BLaER1 treated with 17β-estradiol and CSF1 and Interleukin-3, amounts not matched to agents 10 nM and 100 nM (cell line): ENCODE results near the gene MAP10.

Experiments
- H3K27ac ChIP-seq, 11 experiments: shearing (Covaris generic); formaldehyde crosslinking; 2 replicates each; pipeline ENCODE4 v1.8.1; 2022
- H3K27me3 ChIP-seq, 11 experiments: shearing (Covaris generic); formaldehyde crosslinking; 2 replicates each; pipeline ENCODE4 v1.8.1; 2022
- H3K36me3 ChIP-seq, 11 experiments: shearing (Covaris generic); formaldehyde crosslinking; 2 replicates each; pipeline ENCODE4 v1.8.1; 2022
- H3K4me1 ChIP-seq, 10 experiments: shearing (Covaris generic); formaldehyde crosslinking; 2 replicates each; pipeline ENCODE4 v1.8.1; 2022
- H3K4me2 ChIP-seq, 11 experiments: shearing (Covaris generic); formaldehyde crosslinking; 2 replicates each; pipeline ENCODE4 v1.8.1; 2022
- H3K4me3 ChIP-seq, 10 experiments: shearing (Covaris generic); formaldehyde crosslinking; 2 replicates each; pipeline ENCODE4 v1.8.1; 2022
- H3K9ac ChIP-seq, 11 experiments: shearing (Covaris generic); formaldehyde crosslinking; 2 replicates each; pipeline ENCODE4 v1.8.1; 2022
- H3K9me3 ChIP-seq, 11 experiments: shearing (Covaris generic); formaldehyde crosslinking; replicated peaks in 1 of 11; 2 replicates each; pipeline ENCODE4 v1.8.1; 2022
- H4K20me1 ChIP-seq, 11 experiments: shearing (Covaris generic); formaldehyde crosslinking; 2 replicates each; pipeline ENCODE4 v1.8.1; 2022
- Cebpa-rat ChIP-seq, 11 experiments: shearing (Covaris generic); IDR thresholded peaks; 2 replicates each; pipeline ENCODE4 v1.8.1; 2022

Gene MAP10

DNA sequence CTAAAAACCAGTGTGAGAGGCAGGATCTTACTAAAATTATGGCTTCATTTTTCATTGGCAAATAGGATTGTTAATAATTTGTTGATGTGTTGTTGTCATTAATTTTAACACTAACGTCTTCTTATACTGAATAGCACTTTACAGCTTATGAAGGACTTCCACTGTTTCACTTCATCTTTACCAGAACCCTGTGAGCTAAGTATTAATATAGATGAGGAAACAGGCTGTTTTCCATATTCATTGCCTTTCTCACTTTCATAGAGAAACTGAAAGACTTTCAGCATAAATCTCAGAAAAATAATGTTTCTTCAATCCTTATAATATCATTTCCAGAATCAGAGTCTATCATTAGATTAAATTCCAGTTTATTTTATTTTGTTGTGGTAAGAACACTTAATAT lies 8.5 kb downstream of the MAP10 start:
- Histone ChIP-seq H3K27ac (no peak overlapping the region), H3K4me2 (no peak overlapping the region), H3K9ac (no peak overlapping the region), H3K9me3 (no peaks in the 10 kb centered on the region), H3K27me3 (no peaks in the 10 kb centered on the region), H3K4me3 (no peak overlapping the region), H4K20me1 (no peaks in the 10 kb centered on the region), H3K36me3 (no peaks in the 10 kb centered on the region), H3K4me1 (peaks cover 0 to 21% (median 9%) of the 10 kb centered on the region in 10 experiments; a peak in 9 of 20 replicates)
- no peak for TF ChIP-seq Cebpa-rat (IDR thresholded peaks at IDR 0.05)

DNA sequence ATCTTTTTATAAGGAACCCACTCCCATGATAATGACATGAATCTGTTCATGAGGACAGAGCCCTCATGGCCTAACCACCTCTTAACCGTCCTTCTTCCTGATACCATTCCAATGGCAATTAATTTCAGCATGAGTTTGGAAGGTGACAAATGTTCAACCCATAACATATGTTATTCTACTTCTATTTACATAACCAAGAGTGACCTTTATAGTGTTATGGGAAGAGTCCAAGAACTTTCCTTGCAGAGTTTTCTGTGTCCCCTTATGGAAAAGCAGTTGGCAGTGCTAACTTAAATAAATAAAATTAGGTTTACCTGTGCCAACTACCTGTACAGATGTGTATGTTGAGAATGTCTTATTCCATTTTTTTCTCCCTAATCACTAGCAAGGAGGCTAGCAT lies 11.1 kb downstream of the MAP10 start:
- H3K27ac ChIP-seq = no peak overlapping the region
- no peak overlapping the region for H3K4me3 ChIP-seq
- no peak overlapping the region for H3K4me2 ChIP-seq
- no peaks in the 10 kb centered on the region for H3K27me3 ChIP-seq
- no peaks in the 10 kb centered on the region for H3K9me3 ChIP-seq
- no peak for TF ChIP-seq Cebpa-rat (IDR thresholded peaks at IDR 0.05)
- H3K36me3 ChIP-seq = no peaks in the 10 kb centered on the region
- H3K9ac ChIP-seq = no peak overlapping the region
- H3K4me1 ChIP-seq = peaks cover 0 to 9% (median 0%) of the 10 kb centered on the region in 10 experiments; a peak in 1 of 20 replicates
- no peaks in the 10 kb centered on the region for H4K20me1 ChIP-seq

DNA sequence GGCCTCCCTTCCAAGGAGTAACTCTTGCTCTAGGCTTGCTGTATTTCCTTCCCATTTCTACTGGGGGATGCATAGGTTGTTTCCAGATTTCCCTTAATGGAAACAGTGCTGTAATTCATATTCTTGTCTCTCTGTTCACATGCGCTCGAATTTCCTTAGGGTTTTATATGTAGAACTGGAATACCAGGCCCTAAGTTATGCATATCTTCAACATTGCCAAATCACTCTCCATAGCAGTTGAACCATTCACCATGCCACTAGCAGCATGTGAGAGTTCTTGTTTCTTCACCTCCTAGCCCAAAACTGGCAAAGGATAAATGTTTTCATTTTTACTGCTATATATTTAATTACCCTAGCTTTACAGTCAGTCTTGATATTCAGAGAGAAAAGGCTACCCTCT lies 12.8 kb downstream of the MAP10 start:
- H3K4me1 ChIP-seq = peaks cover 0 to 9% (median 0%) of the 10 kb centered on the region in 10 experiments; a peak in 1 of 20 replicates
- H3K9me3 ChIP-seq = 0 out of 22 replicates have a peak, but pooled peaks cover 0 to under 1% (median 0%) of the 10 kb centered on the region in 11 experiments
- H3K36me3 ChIP-seq = no peaks in the 10 kb centered on the region
- no peaks in the 10 kb centered on the region for H4K20me1 ChIP-seq
- H3K9ac ChIP-seq = no peak overlapping the region
- TF ChIP-seq Cebpa-rat (IDR thresholded peaks at IDR 0.05) = no peak
- no peak overlapping the region for H3K4me3 ChIP-seq
- no peak overlapping the region for H3K27ac ChIP-seq
- H3K27me3 ChIP-seq = no peaks in the 10 kb centered on the region
- no peak overlapping the region for H3K4me2 ChIP-seq

DNA sequence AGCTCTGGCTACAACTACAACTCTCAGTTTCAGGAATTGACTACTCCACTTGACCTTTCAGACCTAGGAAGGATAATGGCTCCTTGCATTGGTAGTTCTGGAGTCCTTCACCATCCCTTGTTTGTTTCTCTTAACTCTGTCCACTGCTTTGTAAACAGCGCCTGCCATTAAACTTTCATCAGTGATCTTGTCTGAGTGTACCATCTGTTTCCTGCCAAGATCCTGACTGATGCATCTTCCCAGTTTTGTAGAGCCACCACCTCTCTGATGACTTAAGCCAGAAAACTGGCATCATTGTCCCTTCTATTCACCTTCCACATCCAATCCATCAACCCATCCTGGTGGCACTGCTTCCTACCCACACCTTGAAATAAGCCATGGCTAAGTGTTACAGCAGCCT lies 15.2 kb downstream of the MAP10 start:
- Histone ChIP-seq H3K36me3 (no peaks in the 10 kb centered on the region), H3K27ac (no peak overlapping the region), H3K9me3 (peaks cover 0 to 5% (median 0%) of the 10 kb centered on the region in 11 experiments; a peak in 1 of 22 replicates), H3K9ac (no peak overlapping the region), H3K4me2 (no peak overlapping the region), H4K20me1 (no peaks in the 10 kb centered on the region), H3K4me3 (no peak overlapping the region), H3K27me3 (no peaks in the 10 kb centered on the region), H3K4me1 (no peaks in the 10 kb centered on the region)
- no peak for TF ChIP-seq Cebpa-rat (IDR thresholded peaks at IDR 0.05)

DNA sequence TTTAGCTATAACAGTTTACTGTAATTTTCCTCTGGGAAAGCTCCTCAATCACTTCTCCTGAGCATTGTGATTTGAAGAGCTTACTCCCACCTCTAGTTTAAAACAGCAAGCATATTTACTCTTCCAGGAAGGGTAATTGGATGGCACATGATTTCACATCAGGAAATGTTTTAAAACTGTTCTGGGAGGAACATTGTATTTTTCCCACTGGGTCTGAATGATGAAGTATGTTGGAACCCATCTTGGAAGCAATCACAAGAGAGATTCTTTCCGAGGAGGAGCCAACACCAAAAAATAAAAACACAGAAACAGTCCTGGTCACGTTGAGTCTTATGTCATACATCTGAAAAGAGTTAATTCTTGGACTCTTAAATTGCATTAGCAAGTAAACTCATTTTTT lies 17.3 kb downstream of the MAP10 start:
- Histone ChIP-seq H3K27me3 (no peaks in the 10 kb centered on the region), H3K4me3 (no peak overlapping the region), H3K4me2 (no peak overlapping the region), H3K9me3 (peaks cover 0 to 9% (median 0%) of the 10 kb centered on the region in 11 experiments; a peak in 2 of 22 replicates), H4K20me1 (no peaks in the 10 kb centered on the region), H3K9ac (no peak overlapping the region), H3K4me1 (no peaks in the 10 kb centered on the region), H3K36me3 (no peaks in the 10 kb centered on the region), H3K27ac (no peak overlapping the region)
- TF ChIP-seq Cebpa-rat (IDR thresholded peaks at IDR 0.05) = no peak

DNA sequence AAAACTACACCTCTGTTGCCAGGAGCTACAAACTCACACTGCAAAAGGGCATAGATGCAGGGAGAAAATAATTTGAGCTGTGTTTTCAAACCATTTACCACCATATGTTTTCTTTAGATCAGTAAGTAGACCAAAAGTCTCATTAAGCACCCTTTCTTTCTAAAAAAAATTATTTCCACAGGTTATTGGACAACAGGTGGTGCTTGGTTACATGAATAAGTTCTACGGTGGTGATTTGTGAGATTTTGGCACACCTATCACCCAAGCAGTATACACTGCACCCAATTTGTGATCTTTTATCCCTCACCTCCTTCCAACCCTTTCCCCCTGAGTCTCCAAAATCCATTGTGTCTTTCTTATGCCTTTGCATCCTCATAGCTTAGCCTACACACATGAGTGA lies 21.1 kb downstream of the MAP10 start:
- Histone ChIP-seq H3K9me3 (peaks cover 0 to 12% (median 4%) of the 10 kb centered on the region in 11 experiments; a peak in 3 of 22 replicates), H3K27me3 (no peaks in the 10 kb centered on the region), H3K4me3 (no peak overlapping the region), H3K4me1 (no peaks in the 10 kb centered on the region), H4K20me1 (no peaks in the 10 kb centered on the region), H3K9ac (no peak overlapping the region), H3K27ac (no peak overlapping the region), H3K4me2 (no peak overlapping the region), H3K36me3 (no peaks in the 10 kb centered on the region)
- TF ChIP-seq Cebpa-rat (IDR thresholded peaks at IDR 0.05) = no peak

DNA sequence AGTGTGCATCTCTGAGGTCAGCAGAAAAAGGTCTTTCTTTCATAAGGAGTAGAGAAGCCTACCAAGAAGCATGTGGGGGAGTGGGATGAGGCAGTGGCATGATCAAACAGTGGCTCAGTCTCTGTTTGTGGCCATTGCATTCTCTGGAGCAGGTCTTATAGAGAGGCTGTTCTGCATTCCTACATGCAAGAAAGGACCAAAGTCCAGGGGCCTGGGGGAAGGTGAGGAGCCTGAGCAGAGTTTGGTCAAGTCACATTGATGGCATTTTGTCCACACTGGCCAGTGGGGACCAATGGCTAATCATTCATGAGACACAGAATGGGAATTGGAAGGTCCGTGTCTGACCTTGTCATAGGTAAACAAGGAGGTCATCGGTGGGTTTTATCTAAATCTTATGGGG lies 25.4 kb downstream of the MAP10 start:
- no peaks in the 10 kb centered on the region for H3K4me1 ChIP-seq
- TF ChIP-seq Cebpa-rat (IDR thresholded peaks at IDR 0.05) = no peak
- no peak overlapping the region for H3K9ac ChIP-seq
- H3K36me3 ChIP-seq = no peaks in the 10 kb centered on the region
- no peak overlapping the region for H3K4me3 ChIP-seq
- no peak overlapping the region for H3K27ac ChIP-seq
- H3K27me3 ChIP-seq = no peaks in the 10 kb centered on the region
- H3K4me2 ChIP-seq = no peak overlapping the region
- no peaks in the 10 kb centered on the region for H4K20me1 ChIP-seq
- H3K9me3 ChIP-seq = peaks cover 0 to 12% (median 0%) of the 10 kb centered on the region in 11 experiments; a peak in 2 of 22 replicates

DNA sequence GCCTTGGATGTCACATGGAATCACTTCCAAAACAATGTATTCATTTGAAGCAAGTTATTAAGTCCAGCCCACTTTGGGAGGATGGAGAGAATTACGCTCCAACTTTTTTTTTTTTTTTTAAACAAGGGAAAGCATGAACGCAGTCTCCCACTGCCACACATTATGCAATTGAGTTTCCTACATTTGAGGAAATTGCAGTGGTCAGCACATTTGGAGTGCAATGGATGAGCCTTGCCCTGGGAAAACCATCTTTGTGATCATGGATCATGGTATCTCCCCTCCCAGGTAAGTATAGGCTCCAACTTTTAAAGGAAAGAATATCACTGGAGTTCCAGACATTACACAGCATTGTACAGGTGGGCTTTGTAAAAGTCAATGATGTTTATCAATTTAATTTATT lies 26.7 kb downstream of the MAP10 start:
- Histone ChIP-seq H3K27me3 (no peaks in the 10 kb centered on the region), H4K20me1 (no peaks in the 10 kb centered on the region), H3K27ac (no peak overlapping the region), H3K4me2 (no peak overlapping the region), H3K4me1 (no peaks in the 10 kb centered on the region), H3K9me3 (peaks cover 0 to 8% (median 0%) of the 10 kb centered on the region in 11 experiments; a peak in 1 of 22 replicates), H3K36me3 (no peaks in the 10 kb centered on the region), H3K4me3 (no peak overlapping the region), H3K9ac (no peak overlapping the region)
- TF ChIP-seq Cebpa-rat (IDR thresholded peaks at IDR 0.05) = no peak

DNA sequence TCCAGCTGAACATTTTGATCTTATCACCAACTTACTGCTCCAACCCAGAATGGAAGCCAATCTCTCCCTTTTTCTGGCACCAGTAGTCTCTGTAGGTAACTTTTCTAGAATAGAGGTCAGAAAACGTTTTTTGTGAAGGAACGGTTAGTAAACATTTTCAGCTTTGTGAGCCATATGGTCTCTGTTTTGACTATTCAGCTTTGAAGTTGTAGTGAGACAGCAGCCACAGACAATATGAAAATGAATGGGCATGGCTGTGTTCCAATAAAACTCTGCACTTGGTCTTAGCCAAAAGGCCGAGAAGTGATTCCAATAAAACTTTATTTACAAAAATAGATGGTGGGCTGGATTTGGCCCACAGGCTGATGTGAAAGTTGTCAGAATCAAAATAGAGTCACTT lies 28.9 kb downstream of the MAP10 start:
- peaks cover 0 to under 1% (median 0%) of the 10 kb centered on the region in 11 experiments; a peak in 1 of 22 replicates for H3K9me3 ChIP-seq
- H3K27me3 ChIP-seq = no peaks in the 10 kb centered on the region
- no peak for TF ChIP-seq Cebpa-rat (IDR thresholded peaks at IDR 0.05)
- H4K20me1 ChIP-seq = no peaks in the 10 kb centered on the region
- H3K9ac ChIP-seq = no peak overlapping the region
- H3K4me1 ChIP-seq = no peaks in the 10 kb centered on the region
- no peak overlapping the region for H3K4me3 ChIP-seq
- no peaks in the 10 kb centered on the region for H3K36me3 ChIP-seq
- no peak overlapping the region for H3K27ac ChIP-seq
- no peak overlapping the region for H3K4me2 ChIP-seq

DNA sequence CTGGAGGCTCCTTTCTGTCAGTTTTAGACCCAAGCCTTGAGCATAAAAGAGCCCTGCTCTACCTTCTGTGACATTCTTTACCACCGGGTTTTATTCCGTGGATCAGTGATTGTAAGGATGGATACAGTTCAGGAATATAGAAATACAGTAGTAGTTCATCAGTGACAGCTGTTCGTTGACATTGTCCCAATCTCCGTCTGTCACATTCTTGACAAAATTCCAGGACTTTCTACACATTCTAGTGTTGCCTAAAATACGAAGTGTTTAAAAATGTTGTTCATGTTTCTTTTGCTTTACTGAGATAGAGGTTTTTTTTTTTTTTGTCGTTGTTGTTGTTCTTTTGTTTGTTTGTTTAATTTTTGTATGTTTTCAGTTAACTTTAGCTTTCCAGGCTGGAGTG lies 29.9 kb downstream of the MAP10 start:
- Histone ChIP-seq H3K27ac (no peak overlapping the region), H3K4me1 (no peaks in the 10 kb centered on the region), H3K36me3 (no peaks in the 10 kb centered on the region), H3K27me3 (no peaks in the 10 kb centered on the region), H4K20me1 (no peaks in the 10 kb centered on the region), H3K4me3 (no peak overlapping the region), H3K9me3 (peaks cover 0 to 12% (median 7%) of the 10 kb centered on the region in 11 experiments; a peak in 10 of 22 replicates), H3K4me2 (no peak overlapping the region), H3K9ac (no peak overlapping the region)
- no peak for TF ChIP-seq Cebpa-rat (IDR thresholded peaks at IDR 0.05)
